Nephron (organoid): ENCODE results near the gene FNDC3B.
A peak's percentile ranks its signal among the peaks of the same experiment; 100 is the strongest.

Source experiments
- H3K27ac Mint-ChIP-seq, 3 experiments: 2 replicates each; pipeline ENCODE4 v1.8.0; 2020; ENCODE audit warnings: mixed read lengths in 3 of 3, mild to moderate bottlenecking in 2 of 3, moderate library complexity in 1 of 3
- H3K27me3 Mint-ChIP-seq: 2 replicates; pipeline ENCODE4 v1.8.0; 2021; ENCODE audit warnings: low read depth, mild to moderate bottlenecking, moderate library complexity, mixed read lengths
- H3K36me3 Mint-ChIP-seq: 2 replicates; pipeline ENCODE4 v1.8.0; 2020; ENCODE audit warnings: low read depth, mixed read lengths
- H3K4me1 Mint-ChIP-seq: 2 replicates; pipeline ENCODE4 v1.8.0; 2020; ENCODE audit warnings: mixed read lengths
- H3K4me3 Mint-ChIP-seq, 3 experiments: 2 replicates each; pipeline ENCODE4 v1.8.0; 2020; ENCODE audit warnings: mild to moderate bottlenecking in 3 of 3, mixed read lengths in 3 of 3, moderate library complexity in 2 of 3
- H3K9me3 Mint-ChIP-seq: 2 replicates; pipeline ENCODE4 v1.8.0; 2020; ENCODE audit warnings: mixed read lengths
- CTCF ChIP-seq, 3 experiments: fragments of 200-600 bp; sonication (generic); IDR thresholded peaks; one replicate each; pipeline ENCODE4 v1.5.0; 2021; ENCODE audit warnings: antibody characterized with exemption in 3 of 3; ENCODE audit not compliant: unreplicated experiment in 3 of 3

The FNDC3B gene

GRCh38 chr3:172166261-172166660 lies 126.9 kb downstream of the FNDC3B start:
- H3K4me1 Mint-ChIP-seq = peaks cover 35% of the 10 kb centered on the region
- peaks cover 8% of the 10 kb centered on the region for H3K36me3 Mint-ChIP-seq
- H3K27ac Mint-ChIP-seq = peak overlapping the region in 2 of 3 experiments; percentile 69 to 95
- no peaks in the 10 kb centered on the region for H3K9me3 Mint-ChIP-seq
- no peak for TF ChIP-seq CTCF (IDR thresholded peaks at IDR 0.05; ENCODE audit: unreplicated experiment in 3 of 3)
- H3K4me3 Mint-ChIP-seq = no peak overlapping the region
- H3K27me3 Mint-ChIP-seq = no peaks in the 10 kb centered on the region

GRCh38 chr3:172166890-172167289 lies 127.5 kb downstream of the FNDC3B start:
- H3K4me1 Mint-ChIP-seq = peaks cover 41% of the 10 kb centered on the region
- H3K27ac Mint-ChIP-seq = peak overlapping the region in 2 of 3 experiments; percentile 71 to 95
- no peak for TF ChIP-seq CTCF (IDR thresholded peaks at IDR 0.05; ENCODE audit: unreplicated experiment in 3 of 3)
- peaks cover 8% of the 10 kb centered on the region for H3K36me3 Mint-ChIP-seq
- H3K9me3 Mint-ChIP-seq = no peaks in the 10 kb centered on the region
- H3K27me3 Mint-ChIP-seq = no peaks in the 10 kb centered on the region
- no peak overlapping the region for H3K4me3 Mint-ChIP-seq

- Mint-ChIP-seq H3K4me1 (peaks cover 50% of the 10 kb centered on the region), H3K27me3 (no peaks in the 10 kb centered on the region), H3K4me3 (no peak overlapping the region)
Measured at GRCh38 chr3:172167892-172168648, 128.7 kb downstream of the FNDC3B start.

GRCh38 chr3:172170073-172170709 lies 130.8 kb downstream of the FNDC3B start:
- Mint-ChIP-seq H3K9me3 (no peaks in the 10 kb centered on the region), H3K4me1 (peaks cover 70% of the 10 kb centered on the region), H3K27ac (peak overlapping the region; percentile 89 to 96 (median 93)), H3K27me3 (no peaks in the 10 kb centered on the region), H3K36me3 (no peaks in the 10 kb centered on the region), H3K4me3 (no peak overlapping the region)
- no peak for TF ChIP-seq CTCF (IDR thresholded peaks at IDR 0.05; ENCODE audit: unreplicated experiment in 3 of 3)

More at GRCh38 chr3:172167892-172168648, 128.7 kb downstream of the FNDC3B start:
- H3K36me3 Mint-ChIP-seq = peaks cover 4% of the 10 kb centered on the region
- no peaks in the 10 kb centered on the region for H3K9me3 Mint-ChIP-seq
- peak in 1 of 3 experiments; percentile 8 for TF ChIP-seq CTCF (IDR thresholded peaks at IDR 0.05; ENCODE audit: unreplicated experiment in 3 of 3)
- peak overlapping the region; percentile 84 to 95 (median 95) for H3K27ac Mint-ChIP-seq

GRCh38 chr3:172170841-172171240 lies 131.5 kb downstream of the FNDC3B start:
- Mint-ChIP-seq H3K27ac (peak overlapping the region; percentile 89 to 96 (median 93)), H3K36me3 (no peaks in the 10 kb centered on the region), H3K4me1 (peaks cover 76% of the 10 kb centered on the region), H3K27me3 (no peaks in the 10 kb centered on the region), H3K4me3 (no peak overlapping the region), H3K9me3 (no peaks in the 10 kb centered on the region)
- TF ChIP-seq CTCF (IDR thresholded peaks at IDR 0.05; ENCODE audit: unreplicated experiment in 3 of 3) = no peak
